Neuronal stem cell (in vitro differentiated cells): Measurements from ENCODE around the gene PCDHA6.
"Not testable (repeated sequence)": the region's sequence is repeated elsewhere in the genome, so short reads cannot be mapped to it uniquely, and the experiment has no call there.

Experiments
- DNase-seq: peaks from one replicate; pipeline ENCODE4 v3.0.0-alpha.2; 2013; ENCODE audit warnings: low spot score
- H2AFZ ChIP-seq: one replicate; pipeline ENCODE4 v1.6.1; 2013; ENCODE audit warnings: mild to moderate bottlenecking, low read length, inconsistent platforms
- H2AK5ac ChIP-seq: 2 replicates; pipeline ENCODE4 v1.6.1; 2013; ENCODE audit warnings: low read depth, mild to moderate bottlenecking, inconsistent platforms, low read length, moderate library complexity, mixed read lengths
- H2BK120ac ChIP-seq: 2 replicates; pipeline ENCODE4 v1.6.1; 2013; ENCODE audit warnings: low read depth, mild to moderate bottlenecking, inconsistent platforms, low read length, moderate library complexity, mixed read lengths
- H2BK12ac ChIP-seq: one replicate; pipeline ENCODE4 v1.6.1; 2013; ENCODE audit warnings: low read length, inconsistent platforms
- H2BK15ac ChIP-seq: 2 replicates; pipeline ENCODE4 v1.6.1; 2013; ENCODE audit warnings: mild to moderate bottlenecking, low read length, inconsistent platforms, mixed read lengths
- H2BK5ac ChIP-seq: one replicate; pipeline ENCODE4 v1.6.1; 2013; ENCODE audit warnings: inconsistent platforms, mild to moderate bottlenecking, low read length, moderate library complexity
- H3K14ac ChIP-seq: one replicate; pipeline ENCODE4 v1.6.1; 2013; ENCODE audit warnings: low read length, inconsistent platforms
- H3K18ac ChIP-seq: 2 replicates; pipeline ENCODE4 v1.6.1; 2013; ENCODE audit warnings: low read length, inconsistent platforms
- H3K23ac ChIP-seq: 2 replicates; pipeline ENCODE4 v1.6.1; 2013; ENCODE audit warnings: low read depth, mild to moderate bottlenecking, mixed read lengths, low read length, inconsistent platforms; ENCODE audit not compliant: poor library complexity
- H3K27ac ChIP-seq: replicated peaks from 3 replicates; pipeline ENCODE4 v1.5.1; 2013; ENCODE audit warnings: low read length, inconsistent platforms
- H3K27me3 ChIP-seq, 3 experiments: 2 replicates each; pipeline ENCODE4 v1.6.1; 2013; ENCODE audit warnings: low read length in 3 of 3, mild to moderate bottlenecking in 2 of 3, inconsistent platforms in 1 of 3, low read depth in 1 of 3, mixed read lengths in 1 of 3, moderate library complexity in 1 of 3; ENCODE audit not compliant: control insufficient read depth in 3 of 3, insufficient read depth in 3 of 3
- H3K36me3 ChIP-seq, 2 donors: replicated peaks in 1 of 2; 2 replicates each; pipeline ENCODE4 v1.6.1; 2013; ENCODE audit warnings: low read length in 2 of 2; ENCODE audit not compliant: control insufficient read depth in 2 of 2, insufficient read depth in 2 of 2
- H3K4ac ChIP-seq: 2 replicates; pipeline ENCODE4 v1.6.1; 2013; ENCODE audit warnings: inconsistent platforms, mild to moderate bottlenecking, low read length, moderate library complexity
- H3K4me1 ChIP-seq, 2 donors: 1 replicate in 1 of 2; 2 replicates in 1 of 2; pipeline ENCODE4 v1.6.1; 2013; ENCODE audit warnings: low read length in 2 of 2, low read depth in 1 of 2; ENCODE audit not compliant: control insufficient read depth in 2 of 2, insufficient read depth in 1 of 2
- H3K4me2 ChIP-seq: one replicate; pipeline ENCODE4 v1.6.1; 2013; ENCODE audit warnings: mild to moderate bottlenecking, low read length, inconsistent platforms; ENCODE audit not compliant: insufficient read depth, poor library complexity, severe bottlenecking
- H3K4me3 ChIP-seq, 2 donors: 2 replicates each; pipeline ENCODE4 v1.5.1; 2013; ENCODE audit warnings: low read length in 2 of 2, mild to moderate bottlenecking in 2 of 2, inconsistent platforms in 1 of 2, moderate library complexity in 1 of 2
- H3K79me1 ChIP-seq: one replicate; pipeline ENCODE4 v1.6.1; 2013; ENCODE audit warnings: low read depth, mild to moderate bottlenecking, inconsistent platforms, low read length, moderate library complexity
- H3K9ac ChIP-seq: one replicate; pipeline ENCODE4 v1.6.1; 2013; ENCODE audit warnings: mild to moderate bottlenecking, low read depth, low read length, inconsistent platforms; ENCODE audit not compliant: poor library complexity
- H3K9me3 ChIP-seq, 2 donors: replicated peaks in 1 of 2; 2 replicates each; pipeline versions ENCODE3 to v1.6.1; 2013; ENCODE audit warnings: low read length in 2 of 2, mild to moderate bottlenecking in 2 of 2, inconsistent platforms in 1 of 2, low read depth in 1 of 2, mixed read lengths in 1 of 2, moderate library complexity in 1 of 2; ENCODE audit not compliant: control insufficient read depth in 2 of 2, insufficient read depth in 1 of 2
- H4K8ac ChIP-seq: one replicate; pipeline ENCODE4 v1.6.1; 2013; ENCODE audit warnings: low read depth, mild to moderate bottlenecking, inconsistent platforms, low read length, moderate library complexity
- H4K91ac ChIP-seq: one replicate; pipeline ENCODE4 v1.6.1; 2013; ENCODE audit warnings: low read length, low read depth, mild to moderate bottlenecking, inconsistent platforms; ENCODE audit not compliant: poor library complexity
- WGBS, 2 donors: extraction: QIAGEN DNeasy Blood & Tissue Kit; methylation state at CpG; one replicate each; pipeline ENCODE4 v1.1.7; 2013; ENCODE audit warnings: missing lambda C conversion rate in 2 of 2, mixed read lengths in 1 of 2; ENCODE audit not compliant: insufficient read length in 2 of 2, insufficient replicate concordance in 1 of 2; ENCODE audit errors: extremely low coverage in 2 of 2; 5-methylcytosine and 5-hydroxymethylcytosine counted together

Gene PCDHA6

DNA sequence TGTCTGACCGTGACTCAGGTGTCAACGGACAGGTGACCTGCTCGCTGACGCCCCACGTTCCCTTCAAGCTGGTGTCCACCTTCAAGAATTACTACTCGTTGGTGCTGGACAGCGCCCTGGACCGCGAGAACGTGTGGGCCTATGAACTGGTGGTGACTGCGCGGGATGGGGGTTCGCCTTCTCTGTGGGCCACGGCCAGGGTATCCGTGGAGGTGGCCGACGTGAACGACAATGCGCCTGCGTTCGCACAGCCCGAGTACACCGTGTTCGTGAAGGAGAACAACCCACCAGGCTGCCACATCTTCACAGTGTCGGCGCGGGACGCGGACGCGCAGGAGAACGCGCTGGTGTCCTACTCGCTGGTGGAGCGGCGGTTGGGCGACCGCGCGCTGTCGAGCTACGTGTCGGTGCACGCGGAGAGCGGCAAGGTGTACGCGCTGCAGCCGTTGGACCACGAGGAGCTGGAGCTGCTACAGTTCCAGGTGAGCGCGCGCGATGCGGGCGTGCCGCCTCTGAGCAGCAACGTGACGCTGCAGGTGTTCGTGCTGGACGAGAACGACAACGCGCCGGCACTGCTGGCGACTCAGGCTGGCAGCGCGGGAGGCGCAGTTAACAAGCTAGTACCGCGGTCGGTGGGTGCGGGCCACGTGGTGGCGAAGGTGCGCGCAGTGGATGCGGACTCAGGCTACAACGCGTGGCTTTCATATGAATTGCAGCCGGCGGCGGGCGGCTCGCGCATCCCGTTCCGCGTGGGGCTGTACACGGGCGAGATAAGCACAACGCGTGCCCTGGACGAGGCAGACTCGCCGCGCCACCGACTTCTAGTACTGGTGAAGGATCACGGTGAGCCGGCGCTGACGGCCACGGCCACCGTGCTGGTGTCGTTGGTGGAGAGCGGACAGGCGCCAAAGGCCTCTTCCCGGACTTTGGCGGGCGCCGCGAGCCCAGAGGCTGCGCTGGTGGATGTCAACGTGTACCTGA lies 42.8 kb downstream of the PCDHA6 start:
- Histone ChIP-seq H3K4ac (no peak overlapping the region), H3K23ac (peak overlapping the region; percentile 91), H2BK12ac (no peak overlapping the region), H3K9me3 (peaks cover 13 to 27% of the 10 kb centered on the region in 2 donors), H3K79me1 (peaks cover 8% of the 10 kb centered on the region), H3K14ac (peak overlapping the region; percentile 82), H3K27me3 (no peaks in the 10 kb centered on the region), H2BK15ac (no peak overlapping the region), H3K18ac (no peak overlapping the region), H2AK5ac (peak overlapping the region; percentile 63), H3K27ac (no peak overlapping the region), H4K91ac (no peak overlapping the region), H3K9ac (no peak overlapping the region), H3K4me1 (no peaks in the 10 kb centered on the region), H2AFZ (no peak overlapping the region), H3K4me2 (no peak overlapping the region), H3K36me3 (peaks cover 13 to 22% of the 10 kb centered on the region in 2 donors), H2BK5ac (no peak overlapping the region), H2BK120ac (no peak overlapping the region), H3K4me3 (peak overlapping the region in 1 of 2 donors; percentile 44), H4K8ac (peak overlapping the region; percentile 43)
- no peak for DNase-seq
- WGBS, 2 donors = no CpG with 5 or more reads among the region's 114 CpGs

GRCh38 chr5:140875085-140876065 lies 47.6 kb downstream of the PCDHA6 start, which contains the start of gene PCDHA12:
TSS of gene PCDHA12 (plus strand) at chr5:140875308. CDS start at chr5:140875473, 165 bp downstream.
- no CpG with 5 or more reads among the region's 47 CpGs for WGBS, 2 donors
- no peak within 1 kb of the TSS for H2BK15ac ChIP-seq
- H3K14ac ChIP-seq = no peak within 1 kb of the TSS
- peaks cover 13 to 15% of the 10 kb centered on the region in 2 donors for H3K36me3 ChIP-seq
- no peaks in the 10 kb centered on the region for H3K4me1 ChIP-seq
- no peak within 1 kb of the TSS for H2BK12ac ChIP-seq
- no peak within 1 kb of the TSS for H4K8ac ChIP-seq
- peak within 1 kb of the TSS; percentile 59 to 88 for H3K4me3 ChIP-seq
- no peaks in the 10 kb centered on the region for H3K27me3 ChIP-seq
- peaks cover 11 to 27% of the 10 kb centered on the region in 2 donors for H3K9me3 ChIP-seq
- H3K9ac ChIP-seq = peak within 1 kb of the TSS; percentile 86
- no peak within 1 kb of the TSS for H4K91ac ChIP-seq
- peak; percentile 55 for DNase-seq
- H3K23ac ChIP-seq = no peak within 1 kb of the TSS
- H2AK5ac ChIP-seq = no peak within 1 kb of the TSS
- H3K79me1 ChIP-seq = peaks cover 17% of the 10 kb centered on the region
- H2BK120ac ChIP-seq = no peak within 1 kb of the TSS
- peak within 1 kb of the TSS; percentile 88 for H2AFZ ChIP-seq
- H2BK5ac ChIP-seq = no peak within 1 kb of the TSS
- peak within 1 kb of the TSS; percentile 38 for H3K4me2 ChIP-seq
- peak within 1 kb of the TSS; percentile 52 for H3K18ac ChIP-seq
- H3K27ac ChIP-seq = no peak within 1 kb of the TSS
- H3K4ac ChIP-seq = no peak within 1 kb of the TSS

- not testable (repeated sequence) for DNase-seq, H2BK5ac ChIP-seq, H2BK120ac ChIP-seq, H3K27me3 ChIP-seq, H2AFZ ChIP-seq, H3K27ac ChIP-seq, H3K4me1 ChIP-seq, H2BK12ac ChIP-seq, H3K4me2 ChIP-seq, H2AK5ac ChIP-seq, H4K8ac ChIP-seq, H3K14ac ChIP-seq, H4K91ac ChIP-seq, H3K18ac ChIP-seq
- peak overlapping the region; percentile 70 for H3K9ac ChIP-seq
- peak overlapping the region; percentile 76 for H3K4ac ChIP-seq
- H2BK15ac ChIP-seq = peak overlapping the region; percentile 26
- no CpG with 5 or more reads among the region's 80 CpGs for WGBS, 2 donors
- H3K36me3 ChIP-seq = peaks cover 10 to 17% of the 10 kb centered on the region in 2 donors
- peak overlapping the region in 1 of 2 donors; percentile 62 for H3K4me3 ChIP-seq
- peaks cover 8 to 21% of the 10 kb centered on the region in 2 donors for H3K9me3 ChIP-seq
- H3K23ac ChIP-seq = peak overlapping the region; percentile 91
- H3K79me1 ChIP-seq = peaks cover 12% of the 10 kb centered on the region
Measured at GRCh38 chr5:140876541-140877261, 48.9 kb downstream of the PCDHA6 start.
